Vagina (tissue), 2 donors: ENCODE measurements around the gene MTERF2. TPM values are rescaled to one million over a fixed set of nuclear protein-coding genes. Genes with fewer than 3 reads are reported as not detected.

Source experiments
- DNase-seq, 2 donors: peaks; one replicate each; pipeline ENCODE4 v3.0.0-alpha.2; 2017; ENCODE audit errors: extremely low spot score in 2 of 2
- H3K27ac ChIP-seq: fragments of 200-600 bp; sonication (generic); one replicate; pipeline ENCODE4 v1.5.1; 2019
- H3K27me3 ChIP-seq: fragments of 200-600 bp; sonication (generic); one replicate; pipeline ENCODE4 v1.5.1; 2019
- H3K36me3 ChIP-seq, 2 donors: fragments of 200-600 bp; sonication (generic); one replicate each; pipeline ENCODE4 v1.5.1; 2017 to 2019
- H3K4me1 ChIP-seq: fragments of 200-600 bp; sonication (generic); one replicate; pipeline ENCODE4 v1.5.1; 2019
- H3K4me3 ChIP-seq, 2 donors: fragments of 200-600 bp; sonication (generic); 1 replicate in 1 of 2; 2 replicates in 1 of 2; pipeline ENCODE4 v1.5.1; 2016 to 2019
- H3K9me3 ChIP-seq: fragments of 200-600 bp; sonication (generic); one replicate; pipeline ENCODE4 v1.5.1; 2019
- POLR2A ChIP-seq, 2 donors: fragments of 450-650 bp; IDR thresholded peaks; one replicate each; pipeline ENCODE4 v1.6.1; 2017; ENCODE audit warnings: antibody characterized with exemption in 2 of 2, mild to moderate bottlenecking in 2 of 2, moderate library complexity in 2 of 2
- POLR2AphosphoS5 ChIP-seq, 2 donors: sonication (generic); formaldehyde crosslinking; IDR thresholded peaks; one replicate each; pipeline ENCODE4 v1.9.0; 2017; ENCODE audit warnings: antibody characterized with exemption in 2 of 2, mild to moderate bottlenecking in 2 of 2, low read depth in 1 of 2; ENCODE audit not compliant: insufficient read depth in 1 of 2
- intact Hi-C: fragments of 100-400 bp; cut with DNase I; formaldehyde crosslinking; loops from one replicate; pipeline ENCODE4 v1.15.1; 2023
- total RNA-seq: library from RNA; depleted of rRNA; stranded (reverse); fragments of >200 nt; gene quantifications from one replicate; pipeline ENCODE4 v1.2.3, GENCODE V29; 2016
- TF ChIP-seq, protein P1 (sequence below), 3 experiments: fragments of 450-650 bp in 2 of 3; fragments of 200-600 bp in 1 of 3; sonication (generic) in 1 of 3; IDR thresholded peaks; one replicate each; pipeline ENCODE4 v1.5.1; 2017 to 2019; ENCODE audit warnings: antibody characterized with exemption in 3 of 3, mild to moderate bottlenecking in 2 of 3, moderate library complexity in 2 of 3

Gene MTERF2
- total RNA-seq, 1 donor from 2014 or later = 14.5 TPM

DNA sequence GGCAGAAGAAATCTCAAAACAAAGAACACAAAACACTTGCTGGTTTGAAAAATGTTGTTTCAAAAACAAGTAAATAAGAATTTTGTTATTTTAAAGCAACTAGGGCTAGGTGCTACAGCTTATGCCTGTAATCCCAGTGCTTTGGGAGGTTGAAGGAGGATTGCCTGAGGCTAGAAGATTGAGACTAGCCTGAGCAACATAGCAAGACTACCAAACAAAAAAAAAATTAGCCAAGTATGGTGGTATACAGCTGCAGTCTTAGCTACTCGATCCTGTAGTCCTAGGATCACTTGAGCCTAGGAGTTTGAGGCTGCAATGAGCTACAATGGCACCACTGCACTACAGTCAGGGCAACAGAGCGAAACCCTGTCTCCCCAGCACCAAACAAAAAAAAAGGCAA is 32.6 kb upstream of the MTERF2 start:
- DNase-seq = no peak
- no peaks in the 10 kb centered on the region for H3K27me3 ChIP-seq
- intact Hi-C loops = no loop called here
- no peaks in the 10 kb centered on the region for H3K4me1 ChIP-seq
- no peaks in the 10 kb centered on the region for H3K36me3 ChIP-seq
- H3K27ac ChIP-seq = no peak overlapping the region
- TF ChIP-seq POLR2A (IDR thresholded peaks at IDR 0.05) (no peak), POLR2AphosphoS5 (IDR thresholded peaks at IDR 0.05; ENCODE audit: insufficient read depth in 1 of 2, low read depth in 1 of 2) (no peak)
- TF ChIP-seq, protein P1, sequence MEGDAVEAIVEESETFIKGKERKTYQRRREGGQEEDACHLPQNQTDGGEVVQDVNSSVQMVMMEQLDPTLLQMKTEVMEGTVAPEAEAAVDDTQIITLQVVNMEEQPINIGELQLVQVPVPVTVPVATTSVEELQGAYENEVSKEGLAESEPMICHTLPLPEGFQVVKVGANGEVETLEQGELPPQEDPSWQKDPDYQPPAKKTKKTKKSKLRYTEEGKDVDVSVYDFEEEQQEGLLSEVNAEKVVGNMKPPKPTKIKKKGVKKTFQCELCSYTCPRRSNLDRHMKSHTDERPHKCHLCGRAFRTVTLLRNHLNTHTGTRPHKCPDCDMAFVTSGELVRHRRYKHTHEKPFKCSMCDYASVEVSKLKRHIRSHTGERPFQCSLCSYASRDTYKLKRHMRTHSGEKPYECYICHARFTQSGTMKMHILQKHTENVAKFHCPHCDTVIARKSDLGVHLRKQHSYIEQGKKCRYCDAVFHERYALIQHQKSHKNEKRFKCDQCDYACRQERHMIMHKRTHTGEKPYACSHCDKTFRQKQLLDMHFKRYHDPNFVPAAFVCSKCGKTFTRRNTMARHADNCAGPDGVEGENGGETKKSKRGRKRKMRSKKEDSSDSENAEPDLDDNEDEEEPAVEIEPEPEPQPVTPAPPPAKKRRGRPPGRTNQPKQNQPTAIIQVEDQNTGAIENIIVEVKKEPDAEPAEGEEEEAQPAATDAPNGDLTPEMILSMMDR (IDR thresholded peaks at IDR 0.05) = no peak
- no peak overlapping the region for H3K4me3 ChIP-seq
- no peaks in the 10 kb centered on the region for H3K9me3 ChIP-seq

GRCh38 chr12:107017042-107017441 is 30.1 kb upstream of the MTERF2 start:
- intact Hi-C loops = no loop called here
- Histone ChIP-seq H3K27ac (no peak overlapping the region), H3K9me3 (no peaks in the 10 kb centered on the region), H3K4me1 (no peaks in the 10 kb centered on the region), H3K4me3 (no peak overlapping the region), H3K27me3 (no peaks in the 10 kb centered on the region), H3K36me3 (no peaks in the 10 kb centered on the region)
- no peak for DNase-seq
- TF ChIP-seq POLR2A (IDR thresholded peaks at IDR 0.05) (no peak), POLR2AphosphoS5 (IDR thresholded peaks at IDR 0.05; ENCODE audit: insufficient read depth in 1 of 2, low read depth in 1 of 2) (no peak)
- TF ChIP-seq, protein P1 (IDR thresholded peaks at IDR 0.05) = no peak

DNA sequence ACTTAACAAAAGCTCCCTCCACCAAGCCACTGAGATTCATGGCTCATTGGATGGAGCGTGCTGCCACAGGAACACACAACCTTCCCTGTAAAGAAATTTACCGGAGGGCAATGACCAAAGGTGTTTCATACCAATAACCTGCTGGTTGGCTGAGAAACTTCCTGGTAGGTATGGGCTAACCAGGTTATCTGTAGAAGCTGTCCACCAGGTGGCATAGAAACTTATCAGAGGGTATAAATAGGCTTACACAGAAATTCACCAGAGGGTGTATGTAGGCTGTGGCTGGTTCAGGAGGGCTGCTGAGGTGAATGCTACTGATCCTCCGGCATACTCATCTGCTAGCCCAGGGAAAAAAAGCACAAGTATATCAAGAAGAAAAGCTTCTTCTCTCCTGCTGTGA is 27.1 kb upstream of the MTERF2 start:
- DNase-seq = no peak
- no peaks in the 10 kb centered on the region for H3K36me3 ChIP-seq
- no peaks in the 10 kb centered on the region for H3K4me1 ChIP-seq
- H3K27ac ChIP-seq = no peak overlapping the region
- no peak overlapping the region for H3K4me3 ChIP-seq
- TF ChIP-seq, protein P1 (IDR thresholded peaks at IDR 0.05) = no peak
- peak in 1 of 2 donors; percentile 40 for TF ChIP-seq POLR2AphosphoS5 (IDR thresholded peaks at IDR 0.05; ENCODE audit: insufficient read depth in 1 of 2, low read depth in 1 of 2)
- intact Hi-C loops = no loop called here
- no peaks in the 10 kb centered on the region for H3K27me3 ChIP-seq
- H3K9me3 ChIP-seq = no peaks in the 10 kb centered on the region

- intact Hi-C loops = no loop called here
These were observed 25.9 kb upstream of the MTERF2 start for GRCh38 chr12:107012736-107013425.

DNA sequence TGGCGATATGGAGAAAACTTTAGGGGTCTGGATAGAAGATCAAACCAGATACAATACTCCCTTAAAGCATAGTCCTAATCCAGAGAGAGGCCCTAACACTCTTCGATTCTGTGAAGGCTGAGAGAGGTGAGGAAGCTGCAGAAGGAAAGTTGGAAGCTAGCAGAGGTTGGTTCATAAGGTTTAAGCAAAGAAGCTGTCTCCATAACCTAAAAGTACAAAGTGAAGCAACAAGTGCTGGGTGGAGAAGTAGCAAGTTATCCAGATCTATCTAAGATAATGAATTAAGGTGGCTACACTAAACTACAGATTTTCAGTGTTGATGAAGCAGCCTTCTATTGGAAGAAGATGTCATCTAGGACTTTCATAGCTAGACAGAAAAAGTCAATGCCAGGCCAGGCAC is 24.6 kb upstream of the MTERF2 start:
- DNase-seq = no peak
- Histone ChIP-seq H3K27me3 (no peaks in the 10 kb centered on the region), H3K4me1 (no peaks in the 10 kb centered on the region), H3K9me3 (no peaks in the 10 kb centered on the region), H3K4me3 (no peak overlapping the region), H3K36me3 (no peaks in the 10 kb centered on the region), H3K27ac (no peak overlapping the region)
- intact Hi-C loops = no loop called here
- TF ChIP-seq POLR2AphosphoS5 (IDR thresholded peaks at IDR 0.05; ENCODE audit: insufficient read depth in 1 of 2, low read depth in 1 of 2) = no peak
- no peak for TF ChIP-seq POLR2A (IDR thresholded peaks at IDR 0.05)
- TF ChIP-seq, protein P1 (IDR thresholded peaks at IDR 0.05) = no peak

More at GRCh38 chr12:107012736-107013425, 25.9 kb upstream of the MTERF2 start:
- no peak overlapping the region for H3K27ac ChIP-seq
- TF ChIP-seq POLR2A (IDR thresholded peaks at IDR 0.05) (no peak), POLR2AphosphoS5 (IDR thresholded peaks at IDR 0.05; ENCODE audit: insufficient read depth in 1 of 2, low read depth in 1 of 2) (no peak)
- TF ChIP-seq, protein P1 (IDR thresholded peaks at IDR 0.05) = no peak
- H3K4me1 ChIP-seq = no peaks in the 10 kb centered on the region
- no peaks in the 10 kb centered on the region for H3K9me3 ChIP-seq
- no peak overlapping the region for H3K4me3 ChIP-seq
- H3K27me3 ChIP-seq = no peaks in the 10 kb centered on the region
- no peak for DNase-seq
- H3K36me3 ChIP-seq = no peaks in the 10 kb centered on the region
